HFFc6 (cell line): ENCODE results near the gene GALNT18. TPM values are rescaled to one million over a fixed set of nuclear protein-coding genes. Genes with fewer than 3 reads are reported as not detected.

Experiments
- DNase-seq: peaks from one replicate; pipeline ENCODE4 v3.0.0-alpha.2; 2018
- H3K27ac Mint-ChIP-seq: 2 replicates; pipeline ENCODE4 v1.8.0; 2020; ENCODE audit warnings: mild to moderate bottlenecking, mixed read lengths
- H3K27me3 Mint-ChIP-seq: 2 replicates; pipeline ENCODE4 v1.8.0; 2021; ENCODE audit warnings: mild to moderate bottlenecking, moderate library complexity, mixed read lengths; ENCODE audit not compliant: insufficient read depth
- H3K36me3 Mint-ChIP-seq: 2 replicates; pipeline ENCODE4 v1.8.0; 2021; ENCODE audit warnings: low read depth, mixed read lengths
- H3K4me1 Mint-ChIP-seq: 2 replicates; pipeline ENCODE4 v1.8.0; 2020; ENCODE audit warnings: low read depth, mixed read lengths
- H3K4me3 Mint-ChIP-seq: 2 replicates; pipeline ENCODE4 v1.8.0; 2020; ENCODE audit warnings: mild to moderate bottlenecking, moderate library complexity, mixed read lengths
- H3K9me3 Mint-ChIP-seq: 2 replicates; pipeline ENCODE4 v1.8.0; 2020; ENCODE audit warnings: mild to moderate bottlenecking, mixed read lengths
- CTCF ChIP-seq: fragments of 200-600 bp; sonication (generic); IDR thresholded peaks from 2 replicates; pipeline ENCODE4 v1.5.0; 2021; ENCODE audit warnings: antibody characterized with exemption, mild to moderate bottlenecking
- total RNA-seq, 6 experiments: library from RNA; stranded (reverse); fragmentation: NEBNext Ultra II Directional; extraction: Animal tissue kit (Norgen Biotek cat#: 25700); gene quantifications; 2 replicates in 1 of 6; 3 replicates in 5 of 6; pipeline ENCODE4 v1.2.3, GENCODE V29; 2021

Gene GALNT18
- total RNA-seq, 6 experiments from 2014 or later: 2.7 to 13.7 (median 12.4) TPM

GRCh38 chr11:11491014-11491413 is 130.8 kb downstream of the GALNT18 start:
- no peak for DNase-seq
- Mint-ChIP-seq H3K4me3 (no peak overlapping the region), H3K27me3 (peaks cover 11% of the 10 kb centered on the region), H3K9me3 (no peaks in the 10 kb centered on the region), H3K27ac (no peak overlapping the region), H3K4me1 (no peaks in the 10 kb centered on the region), H3K36me3 (no peaks in the 10 kb centered on the region)
- no peak for TF ChIP-seq CTCF

DNA sequence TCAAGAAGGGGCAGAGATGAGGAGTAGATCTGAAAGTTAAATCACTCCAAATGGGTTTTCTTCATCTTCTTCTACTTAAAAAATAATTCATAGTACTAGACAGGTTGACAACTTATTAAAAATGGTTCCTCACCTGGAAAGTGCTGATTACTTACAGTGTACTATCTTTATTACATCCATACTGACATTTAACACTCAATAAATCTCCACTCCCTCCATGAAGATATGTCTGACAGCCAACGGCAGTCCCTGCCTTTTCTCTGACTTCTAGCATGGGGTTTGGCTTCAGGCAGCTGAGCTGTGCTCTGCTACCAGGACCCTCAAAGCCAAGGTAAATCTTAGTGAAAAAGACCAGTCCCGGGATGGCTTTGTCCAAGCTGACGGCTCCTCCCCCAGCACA is 135.4 kb downstream of the GALNT18 start:
- Mint-ChIP-seq H3K27ac (no peak overlapping the region), H3K4me3 (no peak overlapping the region), H3K27me3 (peaks cover 5% of the 10 kb centered on the region; the same call in 1 of the 2 replicates), H3K36me3 (no peaks in the 10 kb centered on the region), H3K9me3 (no peaks in the 10 kb centered on the region), H3K4me1 (peaks cover 10% of the 10 kb centered on the region)
- DNase-seq: no peak
- no peak for TF ChIP-seq CTCF

GRCh38 chr11:11486002-11486401 is 135.8 kb downstream of the GALNT18 start:
- no peak overlapping the region for H3K4me3 Mint-ChIP-seq
- no peaks in the 10 kb centered on the region for H3K9me3 Mint-ChIP-seq
- TF ChIP-seq CTCF: no peak
- no peak overlapping the region for H3K27ac Mint-ChIP-seq
- H3K27me3 Mint-ChIP-seq: peaks cover 5% of the 10 kb centered on the region; the same call in 1 of the 2 replicates
- peaks cover 14% of the 10 kb centered on the region for H3K4me1 Mint-ChIP-seq
- H3K36me3 Mint-ChIP-seq: no peaks in the 10 kb centered on the region
- no peak for DNase-seq

- DNase-seq: no peak
- no peak overlapping the region for H3K27ac Mint-ChIP-seq
Observed at GRCh38 chr11:11483627-11484026, 138.2 kb downstream of the GALNT18 start.

DNA sequence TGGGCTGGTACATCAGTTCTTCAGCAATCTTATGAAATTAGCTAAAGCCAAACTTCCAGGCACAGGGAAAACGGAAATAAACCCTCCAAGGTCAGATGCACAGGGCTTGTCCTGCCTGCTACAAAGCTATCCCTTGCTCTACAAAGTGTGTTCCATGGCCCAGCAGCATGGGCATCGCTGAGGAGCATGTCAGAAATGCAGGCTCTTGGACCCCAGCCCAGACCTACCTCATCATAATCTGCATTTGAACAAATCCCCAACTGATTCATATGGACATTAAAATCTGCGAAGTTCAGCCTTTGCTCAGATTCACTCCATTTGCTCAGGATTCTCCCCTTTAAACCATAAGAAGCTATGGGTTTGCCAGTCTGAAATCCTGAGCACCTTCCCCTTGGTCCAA is 139.1 kb downstream of the GALNT18 start:
- Mint-ChIP-seq H3K27ac (no peak overlapping the region), H3K4me1 (peaks cover 25% of the 10 kb centered on the region), H3K27me3 (peaks cover 11% of the 10 kb centered on the region), H3K9me3 (no peaks in the 10 kb centered on the region), H3K4me3 (no peak overlapping the region), H3K36me3 (no peaks in the 10 kb centered on the region)
- TF ChIP-seq CTCF: no peak
- no peak for DNase-seq

More at GRCh38 chr11:11483627-11484026, 138.2 kb downstream of the GALNT18 start:
- no peaks in the 10 kb centered on the region for H3K9me3 Mint-ChIP-seq
- no peak for TF ChIP-seq CTCF
- H3K4me3 Mint-ChIP-seq: no peak overlapping the region
- H3K4me1 Mint-ChIP-seq: peaks cover 18% of the 10 kb centered on the region
- H3K27me3 Mint-ChIP-seq: peaks cover 11% of the 10 kb centered on the region
- H3K36me3 Mint-ChIP-seq: no peaks in the 10 kb centered on the region

DNA sequence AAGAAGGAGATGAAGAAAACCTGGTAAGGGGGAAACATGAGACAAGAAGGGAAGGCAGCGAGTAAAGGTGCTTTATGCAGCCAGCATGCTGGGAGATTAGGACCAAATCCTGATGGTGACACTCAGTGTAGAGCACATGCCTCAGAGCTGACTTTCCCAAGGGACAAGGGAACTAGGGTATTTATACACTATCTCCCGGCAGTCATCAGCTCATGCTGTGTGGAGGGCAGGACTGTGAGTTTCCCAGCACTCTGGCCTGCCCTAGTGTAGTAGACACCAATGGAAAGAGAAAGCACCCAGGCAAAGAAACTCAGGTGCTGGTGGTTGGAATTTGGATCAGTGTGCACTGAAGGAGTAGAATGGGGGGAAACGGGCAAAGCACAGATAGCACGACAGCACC is 140.4 kb downstream of the GALNT18 start:
- peaks cover 27% of the 10 kb centered on the region for H3K4me1 Mint-ChIP-seq
- no peaks in the 10 kb centered on the region for H3K9me3 Mint-ChIP-seq
- no peak overlapping the region for H3K27ac Mint-ChIP-seq
- TF ChIP-seq CTCF: no peak
- no peak for DNase-seq
- H3K27me3 Mint-ChIP-seq: peaks cover 16% of the 10 kb centered on the region
- H3K36me3 Mint-ChIP-seq: no peaks in the 10 kb centered on the region
- H3K4me3 Mint-ChIP-seq: no peak overlapping the region
